Kasumi-1 (cell line): Measurements from ENCODE around the gene TMEM255B.
"Not testable (repeated sequence)": the region's sequence is repeated elsewhere in the genome, so short reads cannot be mapped to it uniquely, and the experiment has no call there.

ENCODE experiments used
- DNase-seq, 2 experiments: peaks; one replicate each; lab custom pipeline; 2025; lab: John Stamatoyannopoulos, UW

Gene TMEM255B

GRCh38 chr13:113749507-113749906 lies 9.5 kb upstream of the TMEM255B start:
- no peak for DNase-seq

GRCh38 chr13:113749967-113750366 lies 9.1 kb upstream of the TMEM255B start:
- no peak for DNase-seq

GRCh38 chr13:113750554-113751399 lies 8.2 kb upstream of the TMEM255B start:
- no peak for DNase-seq

- no peak for DNase-seq
These were observed 7.5 kb upstream of the TMEM255B start for GRCh38 chr13:113751491-113751890.

- not testable (repeated sequence) for DNase-seq
These were observed 6.6 kb upstream of the TMEM255B start for GRCh38 chr13:113752211-113752986.

- no peak for DNase-seq
These were observed 5.9 kb upstream of the TMEM255B start for GRCh38 chr13:113753171-113753570.

- no peak for DNase-seq
These were observed 4.8 kb upstream of the TMEM255B start for GRCh38 chr13:113754242-113754641.

- no peak for DNase-seq
These were observed 4.3 kb upstream of the TMEM255B start for GRCh38 chr13:113754691-113755090.

- DNase-seq: no peak
These were observed 2.5 kb upstream of the TMEM255B start for GRCh38 chr13:113756441-113757097.

GRCh38 chr13:113759525-113760137 lies 605 bp downstream of the TMEM255B start:
- DNase-seq: peak; percentile 26 to 40

- DNase-seq: no peak
These were observed 2.1 kb downstream of the TMEM255B start for GRCh38 chr13:113761136-113761535.

GRCh38 chr13:113762075-113762474 lies 3.0 kb downstream of the TMEM255B start:
- no peak for DNase-seq

- no peak for DNase-seq
These were observed 3.5 kb downstream of the TMEM255B start for GRCh38 chr13:113762538-113762937.

GRCh38 chr13:113763254-113763653 lies 4.2 kb downstream of the TMEM255B start:
- DNase-seq: no peak

- DNase-seq: no peak
These were observed 5.2 kb downstream of the TMEM255B start for GRCh38 chr13:113763961-113764792.

- no peak for DNase-seq
These were observed 6.0 kb downstream of the TMEM255B start for GRCh38 chr13:113764793-113765563.

GRCh38 chr13:113765564-113765910 lies 6.5 kb downstream of the TMEM255B start:
- DNase-seq: no peak

GRCh38 chr13:113766035-113766800 lies 7.2 kb downstream of the TMEM255B start:
- no peak for DNase-seq

- DNase-seq: no peak
These were observed 8.3 kb downstream of the TMEM255B start for GRCh38 chr13:113767366-113767765.
